ENCODE measurements around the gene CTSE. TPM values are rescaled to one million over a fixed set of nuclear protein-coding genes. Genes with fewer than 3 reads are reported as not detected.

CTSE gene
- total RNA-seq, 2 experiments from 2014 or later, result not detected

- Mint-ChIP-seq H3K36me3 (ENCODE audit: low read depth) (no peaks in the 10 kb centered on the region), H3K4me1 (ENCODE audit: low read depth) (peaks cover 4% of the 10 kb centered on the region), H3K9me3 (no peaks in the 10 kb centered on the region), H3K27ac (peak overlapping the region; percentile 32), H3K27me3 (no peaks in the 10 kb centered on the region), H3K4me3 (no peak overlapping the region)
- ChIA-PET POLR2A (interaction anchor here (1.0 kb wide), 1 partner anchor 19 kb away, joined by 4 read pairs; the partner anchor contains the start of gene SLC26A9), CTCF (interaction anchor here (1.1 to 7.6 kb wide), 4 partner anchors 16 to 170 kb away, joined by 4 to 50 read pairs (median 4); no protein-coding TSS in a partner anchor)
- ATAC-seq, result peak; percentile 93
- peak; percentile 58 for DNase-seq
- TF ChIP-seq CTCF (IDR thresholded peaks at IDR 0.05), result no peak
- intact Hi-C loops (cut with micrococcal nuclease), result no loop called here
Measured at GRCh38 chr1:205961405-205961804, 62.3 kb downstream of the CTSE start.

GRCh38 chr1:205959789-205960188 lies 63.9 kb downstream of the CTSE start:
- POLR2A ChIA-PET, result no interaction called here
- Mint-ChIP-seq H3K4me1 (ENCODE audit: low read depth) (peaks cover 4% of the 10 kb centered on the region), H3K4me3 (no peak overlapping the region), H3K27ac (no peak overlapping the region), H3K9me3 (no peaks in the 10 kb centered on the region), H3K27me3 (no peaks in the 10 kb centered on the region), H3K36me3 (ENCODE audit: low read depth) (no peaks in the 10 kb centered on the region)
- TF ChIP-seq CTCF (IDR thresholded peaks at IDR 0.05), result no peak
- intact Hi-C loops (cut with micrococcal nuclease), result no loop called here
- no peak for DNase-seq
- CTCF ChIA-PET, result interaction anchor here (0.9 to 7.6 kb wide), 3 partner anchors 17 to 168 kb away, joined by 3 to 50 read pairs (median 9); no protein-coding TSS in a partner anchor
- no peak for ATAC-seq

Other genes starting within 250 kb of the CTSE start
- gene RAB29, start 248.4 kb downstream of the CTSE start, total RNA-seq, result 10 to 100 TPM; 20.1 to 22.5 TPM
- gene SLC41A1, start 210.7 kb downstream of the CTSE start, total RNA-seq, result 10 to 100 TPM; 33.6 to 35.3 TPM
- gene PM20D1, start 173.8 kb downstream of the CTSE start, total RNA-seq, result under 1 TPM; 0.22 to 0.29 TPM
- gene SLC26A9, start 80.4 kb downstream of the CTSE start, total RNA-seq, result not detected
- not detected for gene RAB7B, start 20.5 kb downstream of the CTSE start, total RNA-seq
- not detected for gene RHEX, start 29.3 kb upstream of the CTSE start, total RNA-seq
- gene AVPR1B, start 93.5 kb upstream of the CTSE start, total RNA-seq, result not detected
- gene FAM72A, start 178.9 kb upstream of the CTSE start, total RNA-seq, result 10 to 100 TPM; 27.0 to 31.9 TPM
- gene SRGAP2, start 179.6 kb upstream of the CTSE start, total RNA-seq, result 10 to 100 TPM; 39.5 to 43.4 TPM